OCI-LY7 (cell line): ENCODE data around the gene MYL2.

Experiments
- CTCF ChIP-seq: fragments of 200-600 bp; sonication (generic); conservative IDR thresholded peaks from 2 replicates; pipeline ENCODE4 v1.5.1; 2014; ENCODE audit warnings: mild to moderate bottlenecking, antibody characterized with exemption, low read length, moderate library complexity, mixed read lengths
- EZH2phosphoT487 ChIP-seq: fragments of 200-600 bp; sonication (generic); IDR thresholded peaks from 2 replicates; pipeline ENCODE4 v1.6.1; 2018; ENCODE audit warnings: low read depth, borderline replicate concordance, mild to moderate bottlenecking, mixed run types, antibody characterized with exemption, low read length, moderate library complexity, mixed read lengths

GRCh38 chr12:110908377-110909152 is 11.8 kb downstream of the MYL2 start:
- TF ChIP-seq EZH2phosphoT487 (no peak), CTCF (no peak)
